ENCODE data around the gene JMJD6. TPM values are rescaled to one million over a fixed set of nuclear protein-coding genes. Genes with fewer than 3 reads are reported as not detected.

Gene JMJD6
- total RNA-seq, 3 donors from 2014 or later: 13.1 to 34.1 (median 25.6) TPM

- Histone ChIP-seq H3K9me3 (no peaks in the 10 kb centered on the region), H3K27me3 (no peaks in the 10 kb centered on the region), H3K4me1 (peaks cover 0 to 4% of the 10 kb centered on the region in 2 donors), H3K4me3 (no peak overlapping the region), H3K27ac (no peak overlapping the region), H3K36me3 (peaks cover 13% of the 10 kb centered on the region)
- intact Hi-C loops (cut with DNase I; ENCODE audit: low total_unique reads): no loop called here
- TF ChIP-seq CTCF (IDR thresholded peaks at IDR 0.05): no peak
- TF ChIP-seq POLR2AphosphoS5 (IDR thresholded peaks at IDR 0.05): no peak
- no peak for DNase-seq (ENCODE audit: low spot score in 2 of 2)
Measured at GRCh38 chr17:76720211-76720610, 6.2 kb downstream of the JMJD6 start.

GRCh38 chr17:76718516-76718915 lies 7.9 kb downstream of the JMJD6 start:
- Histone ChIP-seq H3K27me3 (no peaks in the 10 kb centered on the region), H3K9me3 (no peaks in the 10 kb centered on the region), H3K4me1 (no peaks in the 10 kb centered on the region), H3K4me3 (no peak overlapping the region), H3K27ac (no peak overlapping the region), H3K36me3 (peaks cover 13% of the 10 kb centered on the region)
- intact Hi-C loops (cut with DNase I; ENCODE audit: low total_unique reads): no loop called here
- no peak for DNase-seq (ENCODE audit: low spot score in 2 of 2)
- no peak for TF ChIP-seq POLR2A (IDR thresholded peaks at IDR 0.05)
- no peak for TF ChIP-seq POLR2AphosphoS5 (IDR thresholded peaks at IDR 0.05)
- TF ChIP-seq CTCF (IDR thresholded peaks at IDR 0.05): no peak

GRCh38 chr17:76716839-76717215 lies 9.6 kb downstream of the JMJD6 start:
- intact Hi-C loops (cut with DNase I; ENCODE audit: low total_unique reads): no loop called here
- peaks cover 13% of the 10 kb centered on the region for H3K36me3 ChIP-seq
- H3K9me3 ChIP-seq: no peaks in the 10 kb centered on the region
- no peak overlapping the region for H3K4me3 ChIP-seq
- H3K4me1 ChIP-seq: no peaks in the 10 kb centered on the region
- H3K27me3 ChIP-seq: no peaks in the 10 kb centered on the region
- DNase-seq (ENCODE audit: low spot score in 2 of 2): no peak
- H3K27ac ChIP-seq: peak overlapping the region; percentile 67 to 73
- no peak for TF ChIP-seq POLR2A (IDR thresholded peaks at IDR 0.05)
- no peak for TF ChIP-seq CTCF (IDR thresholded peaks at IDR 0.05)
- TF ChIP-seq POLR2AphosphoS5 (IDR thresholded peaks at IDR 0.05): no peak

- Histone ChIP-seq H3K4me1 (no peaks in the 10 kb centered on the region), H3K27me3 (no peaks in the 10 kb centered on the region), H3K27ac (peak overlapping the region; percentile 67 to 73), H3K9me3 (no peaks in the 10 kb centered on the region), H3K4me3 (no peak overlapping the region), H3K36me3 (peaks cover 13% of the 10 kb centered on the region)
- peak in 1 of 2 donors; percentile 70 for DNase-seq (ENCODE audit: low spot score in 2 of 2)
- TF ChIP-seq POLR2AphosphoS5 (IDR thresholded peaks at IDR 0.05): peak in 1 of 3 donors; percentile 61
- TF ChIP-seq CTCF (IDR thresholded peaks at IDR 0.05): no peak
- TF ChIP-seq POLR2A (IDR thresholded peaks at IDR 0.05): no peak
- intact Hi-C loops (cut with DNase I; ENCODE audit: low total_unique reads): no loop called here
Measured at GRCh38 chr17:76716146-76716838, 10.1 kb downstream of the JMJD6 start.

- H3K4me3 ChIP-seq: no peak overlapping the region
- DNase-seq (ENCODE audit: low spot score in 2 of 2): no peak
- no peaks in the 10 kb centered on the region for H3K4me1 ChIP-seq
- H3K27me3 ChIP-seq: no peaks in the 10 kb centered on the region
- intact Hi-C loops (cut with DNase I; ENCODE audit: low total_unique reads): no loop called here
- TF ChIP-seq CTCF (IDR thresholded peaks at IDR 0.05): no peak
- TF ChIP-seq POLR2A (IDR thresholded peaks at IDR 0.05): no peak
- TF ChIP-seq POLR2AphosphoS5 (IDR thresholded peaks at IDR 0.05): no peak
- no peaks in the 10 kb centered on the region for H3K9me3 ChIP-seq
- peaks cover 10% of the 10 kb centered on the region for H3K36me3 ChIP-seq
- H3K27ac ChIP-seq: peak overlapping the region; percentile 27 to 36
Measured at GRCh38 chr17:76715496-76715830, 10.9 kb downstream of the JMJD6 start.

Data from breast epithelium (tissue), 4 donors.